ENCODE results near the gene FYN. TPM values are rescaled to one million over a fixed set of nuclear protein-coding genes. Genes with fewer than 3 reads are reported as not detected.

The FYN gene
- polyA plus RNA-seq, 2 of the 4 experiments (the other 2 are of a cell fraction): 3.5 to 3.7 TPM

Other genes starting within 250 kb of the FYN start
- gene CCN6, start 180.7 kb upstream of the FYN start, polyA plus RNA-seq (2011; rRNA removed): not detected in 2 replicates
- gene CCN6, start 180.7 kb upstream of the FYN start, polyA plus RNA-seq (2017; fragmentation: RNase III; extraction: RNeasy Plus Mini Kit Qiagen cat#74134 plus additional on column Dnase treatment): not detected in 3 replicates
- gene TUBE1, start 214.0 kb upstream of the FYN start, polyA plus RNA-seq (2011; rRNA removed): 20.3 and 32.5 TPM in 2 replicates
- 6.8 to 9.7 TPM (median 7.2 TPM) in 3 replicates for gene TUBE1, start 214.0 kb upstream of the FYN start, polyA plus RNA-seq (2017; fragmentation: RNase III; extraction: RNeasy Plus Mini Kit Qiagen cat#74134 plus additional on column Dnase treatment)
- gene FAM229B, start 214.1 kb upstream of the FYN start, polyA plus RNA-seq (2011; rRNA removed): 17.3 and 20.2 TPM in 2 replicates
- gene FAM229B, start 214.1 kb upstream of the FYN start, polyA plus RNA-seq (2017; fragmentation: RNase III; extraction: RNeasy Plus Mini Kit Qiagen cat#74134 plus additional on column Dnase treatment): 8.7 to 10.4 TPM (median 9.9 TPM) in 3 replicates